HUES6 (cell line): ENCODE measurements around the gene RPH3AL.
"Not testable (repeated sequence)": the region's sequence is repeated elsewhere in the genome, so short reads cannot be mapped to it uniquely, and the experiment has no call there.

Experiments
- H3K27ac ChIP-seq: 2 replicates; pipeline ENCODE4 v1.7.0; 2013; ENCODE audit warnings: low read depth, mild to moderate bottlenecking, low read length, inconsistent platforms
- H3K27me3 ChIP-seq: 2 replicates; pipeline ENCODE4 v1.6.1; 2013; ENCODE audit warnings: low read length; ENCODE audit not compliant: control insufficient read depth, insufficient read depth
- H3K36me3 ChIP-seq: 2 replicates; pipeline ENCODE4 v1.6.1; 2013; ENCODE audit warnings: low read length; ENCODE audit not compliant: control insufficient read depth, insufficient read depth
- H3K4me1 ChIP-seq: 2 replicates; pipeline ENCODE4 v1.6.1; 2013; ENCODE audit warnings: low read length; ENCODE audit not compliant: control insufficient read depth, insufficient read depth
- H3K4me3 ChIP-seq: 2 replicates; pipeline ENCODE4 v1.5.1; 2013; ENCODE audit warnings: low read depth, low read length
- H3K9ac ChIP-seq: one replicate; pipeline ENCODE4 v1.6.1; 2013; ENCODE audit warnings: mild to moderate bottlenecking, low read length
- H3K9me3 ChIP-seq: 2 replicates; pipeline ENCODE4 v1.6.1; 2013; ENCODE audit warnings: low read depth, low read length; ENCODE audit not compliant: control insufficient read depth, insufficient read depth

The RPH3AL gene

GRCh38 chr17:219696-220095, 132.9 kb downstream of the RPH3AL start:
- Histone ChIP-seq H3K4me3 (no peak overlapping the region), H3K27me3 (no peaks in the 10 kb centered on the region), H3K9ac (no peak overlapping the region), H3K27ac (no peak overlapping the region), H3K36me3 (no peaks in the 10 kb centered on the region), H3K9me3 (no peaks in the 10 kb centered on the region), H3K4me1 (peaks cover 4% of the 10 kb centered on the region; the same call in 1 of the 2 replicates)

- H3K27me3 ChIP-seq = no peaks in the 10 kb centered on the region
- H3K9ac ChIP-seq = no peak overlapping the region
- H3K36me3 ChIP-seq = no peaks in the 10 kb centered on the region
- no peak overlapping the region for H3K4me3 ChIP-seq
- H3K4me1 ChIP-seq = peaks cover 4% of the 10 kb centered on the region; the same call in 1 of the 2 replicates
- H3K9me3 ChIP-seq = no peaks in the 10 kb centered on the region
- no peak overlapping the region for H3K27ac ChIP-seq
Observed at GRCh38 chr17:218432-219110, 134.0 kb downstream of the RPH3AL start.

GRCh38 chr17:216625-217024, 136.0 kb downstream of the RPH3AL start:
- no peak overlapping the region for H3K9ac ChIP-seq
- no peak overlapping the region for H3K27ac ChIP-seq

GRCh38 chr17:215563-216478, 136.8 kb downstream of the RPH3AL start:
- peak overlapping the region; percentile 23; the same call in 1 of the 2 replicates for H3K4me3 ChIP-seq
- not testable (repeated sequence) for H3K27me3 ChIP-seq, H3K36me3 ChIP-seq, H3K4me1 ChIP-seq, H3K27ac ChIP-seq, H3K9ac ChIP-seq, H3K9me3 ChIP-seq

More at GRCh38 chr17:216625-217024, 136.0 kb downstream of the RPH3AL start:
- H3K36me3 ChIP-seq = no peaks in the 10 kb centered on the region
- no peaks in the 10 kb centered on the region for H3K9me3 ChIP-seq
- H3K27me3 ChIP-seq = no peaks in the 10 kb centered on the region
- H3K4me1 ChIP-seq = peaks cover 4% of the 10 kb centered on the region; the same call in 1 of the 2 replicates
- H3K4me3 ChIP-seq = no peak overlapping the region

- no peak overlapping the region for H3K4me3 ChIP-seq
- no peaks in the 10 kb centered on the region for H3K9me3 ChIP-seq
- peaks cover 4% of the 10 kb centered on the region; the same call in 1 of the 2 replicates for H3K4me1 ChIP-seq
- H3K9ac ChIP-seq = no peak overlapping the region
- H3K27me3 ChIP-seq = no peaks in the 10 kb centered on the region
- H3K36me3 ChIP-seq = no peaks in the 10 kb centered on the region
- no peak overlapping the region for H3K27ac ChIP-seq
Observed at GRCh38 chr17:214881-215331, 137.7 kb downstream of the RPH3AL start.

- no peak overlapping the region for H3K4me3 ChIP-seq
- no peak overlapping the region for H3K27ac ChIP-seq
- no peaks in the 10 kb centered on the region for H3K36me3 ChIP-seq
Observed at GRCh38 chr17:213286-214105, 139.1 kb downstream of the RPH3AL start.

GRCh38 chr17:210402-210801, 142.2 kb downstream of the RPH3AL start:
- peaks cover 11% of the 10 kb centered on the region for H3K27me3 ChIP-seq
- H3K9me3 ChIP-seq = peaks cover 8% of the 10 kb centered on the region
- no peaks in the 10 kb centered on the region for H3K36me3 ChIP-seq
- peaks cover 3% of the 10 kb centered on the region; the same call in 1 of the 2 replicates for H3K4me1 ChIP-seq
- H3K4me3 ChIP-seq = no peak overlapping the region
- no peak overlapping the region for H3K9ac ChIP-seq
- no peak overlapping the region for H3K27ac ChIP-seq

More at GRCh38 chr17:213286-214105, 139.1 kb downstream of the RPH3AL start:
- Histone ChIP-seq H3K9ac (no peak overlapping the region), H3K4me1 (peaks cover 4% of the 10 kb centered on the region; the same call in 1 of the 2 replicates), H3K27me3 (no peaks in the 10 kb centered on the region; the same call in 1 of the 2 replicates), H3K9me3 (no peaks in the 10 kb centered on the region)

GRCh38 chr17:208429-208828, 144.2 kb downstream of the RPH3AL start:
- Histone ChIP-seq H3K36me3 (no peaks in the 10 kb centered on the region), H3K9me3 (peaks cover 8% of the 10 kb centered on the region), H3K9ac (no peak overlapping the region), H3K4me1 (no peaks in the 10 kb centered on the region), H3K4me3 (no peak overlapping the region), H3K27me3 (peaks cover 11% of the 10 kb centered on the region), H3K27ac (no peak overlapping the region)

GRCh38 chr17:207775-208174, 144.8 kb downstream of the RPH3AL start:
- no peak overlapping the region for H3K4me3 ChIP-seq
- H3K27ac ChIP-seq = no peak overlapping the region
- no peaks in the 10 kb centered on the region for H3K36me3 ChIP-seq
- H3K4me1 ChIP-seq = no peaks in the 10 kb centered on the region
- peaks cover 8% of the 10 kb centered on the region for H3K9me3 ChIP-seq
- no peak overlapping the region for H3K9ac ChIP-seq
- H3K27me3 ChIP-seq = peaks cover 11% of the 10 kb centered on the region

- Histone ChIP-seq H3K9ac (no peak overlapping the region), H3K4me3 (peak overlapping the region; percentile 34), H3K4me1 (no peaks in the 10 kb centered on the region), H3K27ac (no peak overlapping the region), H3K27me3 (peaks cover 11% of the 10 kb centered on the region), H3K9me3 (peaks cover 8% of the 10 kb centered on the region), H3K36me3 (no peaks in the 10 kb centered on the region)
Observed at GRCh38 chr17:206941-207560, 145.6 kb downstream of the RPH3AL start.
